GM19238 (cell line): ENCODE results near the gene TTI1.

Experiments used
- DNase-seq: peaks from one replicate; pipeline ENCODE4 v3.0.0; 2011; ENCODE audit warnings: low spot score; ENCODE audit not compliant: insufficient read length

Gene TTI1

GRCh38 chr20:38033330-38034107 lies at the start of gene TTI1, which contains the start of gene RPRD1B:
Gene TTI1, minus strand, starts transcription at chr20:38033456. Its CDS starts 19,640 bp downstream, at chr20:38013816.
Gene RPRD1B, plus strand, starts transcription at chr20:38033746. Its CDS starts 202 bp downstream, at chr20:38033948.
- DNase-seq = peak; percentile 80

GRCh38 chr20:38082894-38083293 lies 49.6 kb upstream of the TTI1 start:
- DNase-seq = no peak

- DNase-seq = no peak
Observed at GRCh38 chr20:38081575-38081974, 48.3 kb upstream of the TTI1 start.

GRCh38 chr20:38079353-38079752 lies 46.1 kb upstream of the TTI1 start:
- no peak for DNase-seq

- DNase-seq = no peak
Observed at GRCh38 chr20:38078084-38078483, 44.8 kb upstream of the TTI1 start.

- no peak for DNase-seq
Observed at GRCh38 chr20:38076548-38076947, 43.3 kb upstream of the TTI1 start.

GRCh38 chr20:38075161-38075998 lies 42.1 kb upstream of the TTI1 start:
- DNase-seq = no peak

GRCh38 chr20:38073307-38074071 lies 40.2 kb upstream of the TTI1 start:
- peak; percentile 15 for DNase-seq

- no peak for DNase-seq
Observed at GRCh38 chr20:38072898-38073297, 39.6 kb upstream of the TTI1 start.

GRCh38 chr20:38067717-38068365 lies 34.6 kb upstream of the TTI1 start:
- no peak for DNase-seq

GRCh38 chr20:38066969-38067716 lies 33.9 kb upstream of the TTI1 start:
- no peak for DNase-seq

GRCh38 chr20:38065764-38066375 lies 32.6 kb upstream of the TTI1 start:
- DNase-seq = no peak

- DNase-seq = peak; percentile 15
Observed at GRCh38 chr20:38063911-38064530, 30.8 kb upstream of the TTI1 start.

GRCh38 chr20:38062890-38063289 lies 29.6 kb upstream of the TTI1 start:
- no peak for DNase-seq

GRCh38 chr20:38061109-38061508 lies 27.9 kb upstream of the TTI1 start:
- DNase-seq = no peak

GRCh38 chr20:38060536-38060935 lies 27.3 kb upstream of the TTI1 start:
- DNase-seq = no peak

GRCh38 chr20:38059832-38060231 lies 26.6 kb upstream of the TTI1 start:
- DNase-seq = no peak

GRCh38 chr20:38057351-38057972 lies 24.2 kb upstream of the TTI1 start:
- peak; percentile 62 for DNase-seq

GRCh38 chr20:38055848-38056247 lies 22.6 kb upstream of the TTI1 start:
- no peak for DNase-seq
